Glutamatergic neuron (in vitro differentiated cells): ENCODE results near the gene TRPC5OS. TPM values are rescaled to one million over a fixed set of nuclear protein-coding genes. Genes with fewer than 3 reads are reported as not detected.

Source experiments
- DNase-seq: peaks from one replicate; pipeline ENCODE4 v3.0.0; 2022
- H3K27ac Mint-ChIP-seq: one replicate; pipeline ENCODE4 v1.8.0; 2020; ENCODE audit warnings: mild to moderate bottlenecking, mixed read lengths, inconsistent platforms; ENCODE audit not compliant: unreplicated experiment
- H3K27me3 Mint-ChIP-seq: one replicate; pipeline ENCODE4 v1.8.0; 2020; ENCODE audit warnings: mild to moderate bottlenecking, moderate library complexity, mixed read lengths, inconsistent platforms; ENCODE audit not compliant: unreplicated experiment
- H3K36me3 Mint-ChIP-seq: one replicate; pipeline ENCODE4 v1.8.0; 2020; ENCODE audit warnings: mild to moderate bottlenecking, mixed read lengths, inconsistent platforms; ENCODE audit not compliant: unreplicated experiment
- H3K4me1 Mint-ChIP-seq: one replicate; pipeline ENCODE4 v1.8.0; 2020; ENCODE audit warnings: mild to moderate bottlenecking, low read depth, mixed read lengths, inconsistent platforms; ENCODE audit not compliant: unreplicated experiment
- H3K4me3 Mint-ChIP-seq: one replicate; pipeline ENCODE4 v1.8.0; 2020; ENCODE audit warnings: mild to moderate bottlenecking, mixed read lengths, inconsistent platforms; ENCODE audit not compliant: unreplicated experiment
- H3K9me3 Mint-ChIP-seq: one replicate; pipeline ENCODE4 v1.8.0; 2020; ENCODE audit warnings: mild to moderate bottlenecking, moderate library complexity, mixed read lengths, inconsistent platforms; ENCODE audit not compliant: unreplicated experiment
- CTCF ChIP-seq: fragments of 200-600 bp; sonication (generic); IDR thresholded peaks from one replicate; pipeline ENCODE4 v1.5.0; 2021; ENCODE audit not compliant: partially characterized antibody, unreplicated experiment
- total RNA-seq: library from RNA; stranded (reverse); fragmentation: NEBNext Ultra II Directional; extraction: Animal tissue kit (Norgen Biotek cat#: 25700); gene quantifications from one replicate; pipeline ENCODE4 v1.2.1, GENCODE V29; 2021; ENCODE audit not compliant: unreplicated experiment

The TRPC5OS gene
- total RNA-seq, 1 donor from 2014 or later = not detected

- H3K27me3 Mint-ChIP-seq = no peaks in the 10 kb centered on the region
- peaks cover 2% of the 10 kb centered on the region for H3K4me1 Mint-ChIP-seq
- no peak for TF ChIP-seq CTCF
- H3K27ac Mint-ChIP-seq = no peak overlapping the region
- H3K4me3 Mint-ChIP-seq = no peak overlapping the region
- no peak for DNase-seq
- H3K36me3 Mint-ChIP-seq = no peaks in the 10 kb centered on the region
- no peaks in the 10 kb centered on the region for H3K9me3 Mint-ChIP-seq
Measured at GRCh38 chrX:111874241-111874640, 1.7 kb upstream of the TRPC5OS start.

- no peaks in the 10 kb centered on the region for H3K27me3 Mint-ChIP-seq
- H3K4me1 Mint-ChIP-seq = no peaks in the 10 kb centered on the region
- no peak for TF ChIP-seq CTCF
Measured at GRCh38 chrX:111876646-111877045, 665 bp downstream of the TRPC5OS start.

GRCh38 chrX:111877681-111878080, 1.7 kb downstream of the TRPC5OS start:
- H3K4me3 Mint-ChIP-seq = no peak overlapping the region
- no peaks in the 10 kb centered on the region for H3K4me1 Mint-ChIP-seq
- TF ChIP-seq CTCF = no peak
- no peaks in the 10 kb centered on the region for H3K27me3 Mint-ChIP-seq
- no peak overlapping the region for H3K27ac Mint-ChIP-seq
- H3K9me3 Mint-ChIP-seq = no peaks in the 10 kb centered on the region
- H3K36me3 Mint-ChIP-seq = no peaks in the 10 kb centered on the region
- no peak for DNase-seq

More at GRCh38 chrX:111876646-111877045, 665 bp downstream of the TRPC5OS start:
- Mint-ChIP-seq H3K36me3 (no peaks in the 10 kb centered on the region), H3K27ac (no peak overlapping the region), H3K9me3 (no peaks in the 10 kb centered on the region), H3K4me3 (no peak overlapping the region)
- DNase-seq = no peak

- H3K4me1 Mint-ChIP-seq = no peaks in the 10 kb centered on the region
- H3K4me3 Mint-ChIP-seq = no peak overlapping the region
- H3K36me3 Mint-ChIP-seq = no peaks in the 10 kb centered on the region
- no peak overlapping the region for H3K27ac Mint-ChIP-seq
- no peak for TF ChIP-seq CTCF
- no peak for DNase-seq
- no peaks in the 10 kb centered on the region for H3K27me3 Mint-ChIP-seq
- no peaks in the 10 kb centered on the region for H3K9me3 Mint-ChIP-seq
Measured at GRCh38 chrX:111880735-111881134, 4.8 kb downstream of the TRPC5OS start.

GRCh38 chrX:111881715-111882114, 5.7 kb downstream of the TRPC5OS start:
- H3K36me3 Mint-ChIP-seq = no peaks in the 10 kb centered on the region
- no peaks in the 10 kb centered on the region for H3K4me1 Mint-ChIP-seq
- no peak for TF ChIP-seq CTCF
- no peak for DNase-seq
- no peak overlapping the region for H3K27ac Mint-ChIP-seq
- no peaks in the 10 kb centered on the region for H3K9me3 Mint-ChIP-seq
- H3K4me3 Mint-ChIP-seq = no peak overlapping the region
- H3K27me3 Mint-ChIP-seq = no peaks in the 10 kb centered on the region
